K562 (cell line): ENCODE measurements around the gene SRSF5. TPM values are rescaled to one million over a fixed set of nuclear protein-coding genes. Genes with fewer than 3 reads are reported as not detected.

ENCODE experiments used
- ATAC-seq: fragments of 200-7000 bp; cut with Tn5 transposase; 3 replicates; pipeline ENCODE4 v1.9.1; 2020; ENCODE audit warnings: moderate library complexity
- BruUV-seq: library from RNA; stranded (reverse); fragments of 400-500 nt; replicated peaks from 2 replicates; lab custom pipeline; 2021; lab: Mats Ljungman, UMichigan
- CTCF ChIA-PET: fragments of 300-600 bp; formaldehyde crosslinking; extraction: SDS; loops from one replicate; lab custom pipeline; 2021; ENCODE audit warnings: low intra/inter-chr PET ratio; lab: Yijun Ruan, JAX
- POLR2A ChIA-PET: fragments of 300-600, 350-650 bp; sonication (Branson Sonifier 250); formaldehyde crosslinking; extraction: SDS; loops from one replicate; lab custom pipeline; 2021; ENCODE audit warnings: antibody characterized with exemption, inconsistent platforms; lab: Yijun Ruan, JAX
- DNase-seq, 4 experiments: peaks; one replicate each; pipeline versions ENCODE4 v3.0.0 to v3.0.0-alpha.2; 2011 to 2018; ENCODE audit warnings: low spot score in 3 of 4, mixed read lengths in 3 of 4; ENCODE audit errors: extremely low read depth in 1 of 4
- FAIRE-seq: peaks from 2 replicates; lab custom pipeline; 2011; peaks lifted over from hg19 to GRCh38; lab: Jason Lieb, UNC
- H2AFZ ChIP-seq: 2 replicates; pipeline ENCODE4 v1.6.0; 2011; ENCODE audit warnings: low read depth, low read length, control low read depth, inconsistent platforms
- H3K27ac ChIP-seq: fragments of 200-600 bp; 3 replicates; pipeline ENCODE4 v1.8.0; 2011; ENCODE audit warnings: low read depth, mild to moderate bottlenecking, control low read depth, inconsistent platforms, low read length, moderate library complexity, mixed read lengths; ENCODE audit errors: extremely low read depth
- H3K27me3 ChIP-seq, 2 experiments: fragments of 300-600 bp in 1 of 2; 2 replicates in 1 of 2; 3 replicates in 1 of 2; pipeline versions ENCODE4 v1.6.0 to v1.8.0; 2011; ENCODE audit warnings: inconsistent platforms in 2 of 2, low read length in 2 of 2, mild to moderate bottlenecking in 1 of 2, mixed read lengths in 1 of 2, moderate library complexity in 1 of 2; ENCODE audit not compliant: control insufficient read depth in 2 of 2, insufficient read depth in 2 of 2
- H3K36me3 ChIP-seq: fragments of 300-600 bp; 3 replicates; pipeline ENCODE4 v1.8.0; 2011; ENCODE audit warnings: mild to moderate bottlenecking, low read length, inconsistent platforms; ENCODE audit not compliant: control insufficient read depth, insufficient read depth
- H3K4me1 ChIP-seq, 2 experiments: fragments of 200-600 bp in 1 of 2; replicated peaks in 1 of 2; 2 replicates in 1 of 2; 3 replicates in 1 of 2; pipeline versions ENCODE4 v1.5.1 to v1.8.0; 2011; ENCODE audit warnings: inconsistent platforms in 2 of 2, low read length in 2 of 2, mild to moderate bottlenecking in 1 of 2, mixed read lengths in 1 of 2, moderate library complexity in 1 of 2; ENCODE audit not compliant: control insufficient read depth in 2 of 2, insufficient read depth in 2 of 2
- H3K4me2 ChIP-seq: 2 replicates; pipeline ENCODE4 v1.6.1; 2011; ENCODE audit warnings: low read length, control low read depth, inconsistent platforms, mixed read lengths; ENCODE audit not compliant: insufficient read depth
- H3K4me3 ChIP-seq: fragments of 200-600 bp; sonication (generic), shearing (Covaris generic); 2 replicates; pipeline ENCODE4 v1.5.1; 2016; ENCODE audit warnings: control low read depth, inconsistent platforms
- H3K79me2 ChIP-seq: fragments of 200-600 bp; 3 replicates; pipeline ENCODE4 v1.8.0; 2011; ENCODE audit warnings: low read length, inconsistent platforms; ENCODE audit not compliant: control insufficient read depth, insufficient read depth
- H3K9ac ChIP-seq, 2 experiments: 2 replicates each; pipeline versions ENCODE4 v1.6.0 to v1.6.1; 2011; ENCODE audit warnings: low read depth in 2 of 2, low read length in 2 of 2, control low read depth in 1 of 2, inconsistent platforms in 1 of 2, mild to moderate bottlenecking in 1 of 2, mixed read lengths in 1 of 2; ENCODE audit not compliant: insufficient read depth in 1 of 2
- H3K9me1 ChIP-seq: one replicate; pipeline ENCODE4 v1.6.0; 2011; ENCODE audit warnings: inconsistent platforms, mild to moderate bottlenecking, low read length, moderate library complexity; ENCODE audit not compliant: control insufficient read depth, insufficient read depth
- H3K9me3 ChIP-seq: replicated peaks from 2 replicates; pipeline ENCODE4 v1.5.1; 2011; ENCODE audit warnings: low read depth, low read length, inconsistent platforms; ENCODE audit not compliant: control insufficient read depth, insufficient read depth
- H4K20me1 ChIP-seq: replicated peaks from 2 replicates; pipeline ENCODE4 v1.6.1; 2011; ENCODE audit warnings: low read length, inconsistent platforms, mixed read lengths; ENCODE audit not compliant: control insufficient read depth, insufficient read depth
- ERF ChIP-seq: fragments of 450-650 bp; formaldehyde crosslinking; IDR thresholded peaks from 2 replicates; pipeline ENCODE4 v1.4.0; 2020; ENCODE audit warnings: mild to moderate bottlenecking, mixed read lengths
- KLF13 ChIP-seq: fragments of 450-650 bp; IDR thresholded peaks from 2 replicates; pipeline ENCODE4 v1.6.1; 2016; ENCODE audit warnings: missing genetic modification characterization, low read depth, mild to moderate bottlenecking, missing compliant biosample characterization, moderate library complexity, borderline replicate concordance
- NR2F6 ChIP-seq: fragments of 450-650 bp; formaldehyde crosslinking; IDR thresholded peaks from 2 replicates; pipeline ENCODE4 v1.4.0; 2020; ENCODE audit warnings: mild to moderate bottlenecking
- ZNF584 ChIP-seq: fragments of 200-800 bp; sonication (Bioruptor generic); IDR thresholded peaks from 2 replicates; pipeline ENCODE4 v1.6.1; 2016; ENCODE audit warnings: low read depth, mild to moderate bottlenecking, missing genetic modification characterization, missing compliant biosample characterization
- WGBS: fragments of 100-300 bp; shearing (Covaris generic); methylation state at CpG from one replicate; pipeline ENCODE4 v1.1.6; 2016; ENCODE audit warnings: low coverage, mixed read lengths; ENCODE audit not compliant: insufficient coverage; ENCODE audit errors: missing lambda C conversion rate; 5-methylcytosine and 5-hydroxymethylcytosine counted together
- in situ Hi-C: fragments of 300-500 bp; cut with MboI; formaldehyde crosslinking; loops from 4 replicates; pipeline ENCODE4 v1.15.0; 2018; ENCODE audit warnings: inconsistent platforms, mixed read lengths
- intact Hi-C: fragments of 100-400 bp; cut with micrococcal nuclease; formaldehyde crosslinking; loops from 2 replicates; pipeline ENCODE4 v1.14.2; 2022
- polyA plus RNA-seq, 8 experiments: library from polyadenylated mRNA; depleted of rRNA in 4 of 8; stranded (reverse) in 5 of 8; unstranded in 3 of 8; fragments of >200 nt; fragmentation: Nextera tagmentation in 2 of 8; fragmentation: Illumina TruSeq in 1 of 8; extraction: Ambion mirVana in 2 of 8; extraction: Trizol in 1 of 8; gene quantifications; 2 replicates each; pipeline versions ENCODE4 v1.2.1 to v1.2.3, GENCODE V29; 2011 to 2014; ENCODE audit warnings: inconsistent platforms in 1 of 8, missing spikeins in 1 of 8
- total RNA-seq, 7 experiments: library from RNA; depleted of rRNA in 6 of 7; stranded (reverse); fragments of >200 nt in 6 of 7; fragmentation: Illumina TruSeq in 2 of 7; extraction: Trizol in 2 of 7; gene quantifications; 2 replicates each; pipeline versions ENCODE4 v1.2.1 to v1.2.3, GENCODE V29; 2011 to 2021; ENCODE audit warnings: low replicate concordance in 1 of 7
- TF ChIP-seq, protein P1 (sequence below): fragments of 250-450 bp; sonication (Bioruptor Pico); IDR thresholded peaks from 2 replicates; pipeline ENCODE4 v1.8.0; 2022; ENCODE audit warnings: inconsistent platforms, mild to moderate bottlenecking, moderate library complexity, borderline replicate concordance

The SRSF5 gene
- total and polyA plus RNA-seq, 9 of the 15 experiments (the other 6 are each of a cell fraction or from before 2014, with no cell fraction given), result 108 to 460 (median 212) TPM

DNA sequence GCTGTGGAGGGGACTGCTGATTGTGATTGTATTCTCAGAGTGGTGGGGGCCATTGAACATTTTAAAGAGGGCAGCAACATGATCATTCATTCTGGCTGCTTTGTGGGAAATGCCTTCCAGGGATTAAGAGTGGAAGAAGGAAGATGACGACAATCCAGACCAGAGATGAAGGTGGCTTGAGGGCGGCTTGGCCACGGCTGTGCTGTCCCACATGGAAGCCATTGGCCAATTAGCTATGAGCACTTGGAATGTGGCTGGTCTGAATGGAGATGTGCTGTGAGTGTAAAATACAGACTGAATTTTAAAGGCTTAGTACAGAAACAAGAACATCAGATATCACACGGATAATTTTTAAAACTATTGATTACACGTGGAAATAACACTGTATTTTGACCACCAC is 49.3 kb downstream of the SRSF5 start:
- Histone ChIP-seq H3K36me3 (no peaks in the 10 kb centered on the region), H4K20me1 (no peaks in the 10 kb centered on the region), H3K9me1 (no peaks in the 10 kb centered on the region), H3K4me2 (no peak overlapping the region), H3K27me3 (peaks cover 5 to 37% of the 10 kb centered on the region in 2 experiments; a peak in 3 of 5 replicates)
- no peak for FAIRE-seq
- CTCF ChIA-PET, result no interaction called here
- intact Hi-C loops, result no loop called here
- in situ Hi-C loops, result loop anchor here (5.0 to 10.0 kb wide), 2 partner anchors 209 to 501 kb away; no protein-coding TSS in a partner anchor
- TF ChIP-seq KLF13 (tag) (no peak), ZNF584 (CRISPR knock-in tag) (no peak), NR2F6 (CRISPR knock-in tag) (no peak), ERF (no peak)
- TF ChIP-seq, protein P1, sequence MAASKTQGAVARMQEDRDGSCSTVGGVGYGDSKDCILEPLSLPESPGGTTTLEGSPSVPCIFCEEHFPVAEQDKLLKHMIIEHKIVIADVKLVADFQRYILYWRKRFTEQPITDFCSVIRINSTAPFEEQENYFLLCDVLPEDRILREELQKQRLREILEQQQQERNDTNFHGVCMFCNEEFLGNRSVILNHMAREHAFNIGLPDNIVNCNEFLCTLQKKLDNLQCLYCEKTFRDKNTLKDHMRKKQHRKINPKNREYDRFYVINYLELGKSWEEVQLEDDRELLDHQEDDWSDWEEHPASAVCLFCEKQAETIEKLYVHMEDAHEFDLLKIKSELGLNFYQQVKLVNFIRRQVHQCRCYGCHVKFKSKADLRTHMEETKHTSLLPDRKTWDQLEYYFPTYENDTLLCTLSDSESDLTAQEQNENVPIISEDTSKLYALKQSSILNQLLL, result no peak
- TF ChIP-seq, all 486 proteins: peak for 0
- Histone ChIP-seq H2AFZ (no peak overlapping the region), H3K9me3 (no peaks in the 10 kb centered on the region), H3K79me2 (no peaks in the 10 kb centered on the region), H3K4me1 (no peaks in the 10 kb centered on the region), H3K4me3 (no peak overlapping the region), H3K9ac (no peak overlapping the region), H3K27ac (no peak overlapping the region)
- ATAC-seq, result no peak
- 3% methylated on average over 5 of the region's 5 CpGs for WGBS
- no peak for DNase-seq
- BruUV-seq, result no TSS peak
- POLR2A ChIA-PET, result interaction anchor here (1.6 kb wide), 1 partner anchor 21 kb away, joined by 3 read pairs; no protein-coding TSS in a partner anchor
